GM12878 (cell line): Measurements from ENCODE around the gene PDGFB. TPM values are rescaled to one million over a fixed set of nuclear protein-coding genes. Genes with fewer than 3 reads are reported as not detected.

Source experiments
- ATAC-seq: fragments of 200-7000 bp; cut with Tn5 transposase; 3 replicates; pipeline ENCODE4 v1.9.1; 2020; ENCODE audit warnings: mild to moderate bottlenecking, moderate library complexity
- BruUV-seq: library from RNA; stranded (reverse); fragments of 400-500 nt; replicated peaks from 2 replicates; lab custom pipeline; 2021; lab: Mats Ljungman, UMichigan
- CTCF ChIA-PET: fragments of 300-600 bp; sonication (Branson Sonifier 250); formaldehyde crosslinking; extraction: SDS; loops from one replicate; lab custom pipeline; 2021; ENCODE audit warnings: inconsistent platforms; lab: Yijun Ruan, JAX
- POLR2A ChIA-PET: fragments of 350-600 bp; formaldehyde crosslinking; extraction: SDS; loops from one replicate; lab custom pipeline; 2021; ENCODE audit warnings: inconsistent platforms; lab: Charles Lee
- RAD21 ChIA-PET: fragments of 300-600 bp; sonication (Branson Sonifier 250); formaldehyde crosslinking; loops from one replicate; lab custom pipeline; 2023; ENCODE audit warnings: antibody characterized with exemption; ENCODE audit not compliant: unreplicated experiment; lab: Charles Lee
- SMC1A ChIA-PET: fragments of 300-600 bp; sonication (Branson Sonifier 250); formaldehyde crosslinking; loops from one replicate; lab custom pipeline; 2023; ENCODE audit not compliant: unreplicated experiment, uncharacterized antibody; lab: Charles Lee
- DNase-seq: peaks from one replicate; pipeline ENCODE4 v3.0.0-alpha.2; 2011; ENCODE audit warnings: low read depth, low spot score
- FAIRE-seq: peaks from 3 replicates; lab custom pipeline; 2011; peaks lifted over from hg19 to GRCh38; lab: Jason Lieb, UNC
- H2AFZ ChIP-seq: 2 replicates; pipeline ENCODE4 v1.6.0; 2011; ENCODE audit warnings: low read depth, low read length, control low read depth; ENCODE audit not compliant: control insufficient read depth
- H3K27ac ChIP-seq: 2 replicates; pipeline ENCODE4 v1.5.1; 2011; ENCODE audit warnings: control low read depth; ENCODE audit not compliant: control insufficient read depth, insufficient read depth
- H3K27me3 ChIP-seq, 2 experiments: replicated peaks in 1 of 2; 2 replicates each; pipeline versions ENCODE4 v1.6.0 to v1.6.1; 2011; ENCODE audit warnings: low read length in 1 of 2; ENCODE audit not compliant: control insufficient read depth in 2 of 2, insufficient read depth in 2 of 2
- H3K36me3 ChIP-seq, 2 experiments: 2 replicates each; pipeline ENCODE4 v1.5.1; 2011; ENCODE audit warnings: low read length in 1 of 2; ENCODE audit not compliant: control insufficient read depth in 2 of 2, insufficient read depth in 2 of 2
- H3K4me1 ChIP-seq: 2 replicates; pipeline ENCODE4 v1.6.1; 2011; ENCODE audit warnings: mild to moderate bottlenecking, low read length, moderate library complexity, mixed read lengths; ENCODE audit not compliant: control insufficient read depth, insufficient read depth
- H3K4me2 ChIP-seq: 2 replicates; pipeline ENCODE4 v1.6.0; 2011; ENCODE audit warnings: control low read depth; ENCODE audit not compliant: control insufficient read depth, insufficient read depth
- H3K4me3 ChIP-seq: fragments of 200-600 bp; sonication (generic); 2 replicates; pipeline ENCODE4 v1.5.1; 2016
- H3K79me2 ChIP-seq: 2 replicates; pipeline ENCODE4 v1.6.0; 2011; ENCODE audit warnings: low read length; ENCODE audit not compliant: control insufficient read depth, insufficient read depth
- H3K9ac ChIP-seq: 2 replicates; pipeline ENCODE4 v1.8.0; 2011; ENCODE audit warnings: low read length, control low read depth, mixed read lengths; ENCODE audit not compliant: control insufficient read depth, insufficient read depth
- H3K9me3 ChIP-seq: replicated peaks from 3 replicates; pipeline ENCODE4 v1.5.1; 2011; ENCODE audit warnings: mild to moderate bottlenecking, low read length; ENCODE audit not compliant: control insufficient read depth, insufficient read depth
- H4K20me1 ChIP-seq: 2 replicates; pipeline ENCODE4 v1.6.0; 2011; ENCODE audit not compliant: control insufficient read depth, insufficient read depth
- CBX5 ChIP-seq: sonication (generic); IDR thresholded peaks from 2 replicates; pipeline ENCODE4 v1.6.1; 2016; ENCODE audit warnings: low read depth, moderate library complexity, mild to moderate bottlenecking, inconsistent platforms
- E2F4 ChIP-seq: IDR thresholded peaks from 2 replicates; pipeline ENCODE4 v1.6.1; 2012; ENCODE audit warnings: low read depth, low read length, improper control_type of control experiment
- FOXM1 ChIP-seq: IDR thresholded peaks from 2 replicates; pipeline ENCODE4 v1.6.1; 2012; ENCODE audit warnings: low read depth, mild to moderate bottlenecking, inconsistent platforms, low read length, moderate library complexity
- IRF3 ChIP-seq: fragments of 450-650 bp; IDR thresholded peaks from 2 replicates; pipeline ENCODE4 v1.6.1; 2014; ENCODE audit warnings: mild to moderate bottlenecking
- LARP7 ChIP-seq: fragments of 450-650 bp; IDR thresholded peaks from 2 replicates; pipeline ENCODE4 v1.6.1; 2017; ENCODE audit warnings: mild to moderate bottlenecking
- RCOR1 ChIP-seq: conservative IDR thresholded peaks from 2 replicates; pipeline ENCODE4 v1.6.1; 2012; ENCODE audit warnings: low read depth, low read length, improper control_type of control experiment
- REST ChIP-seq: IDR thresholded peaks from 2 replicates; pipeline ENCODE4 v1.6.1; 2012; ENCODE audit warnings: mild to moderate bottlenecking, low read depth, low read length
- SIN3A ChIP-seq: IDR thresholded peaks from 2 replicates; pipeline ENCODE4 v1.6.1; 2012; ENCODE audit warnings: low read depth, low read length, improper control_type of control experiment
- SMAD1 ChIP-seq: fragments of 450-650 bp; IDR thresholded peaks from 2 replicates; pipeline ENCODE4 v1.6.1; 2018; ENCODE audit warnings: mild to moderate bottlenecking, low read depth; ENCODE audit not compliant: partially characterized antibody
- TCF12 ChIP-seq: IDR thresholded peaks from 2 replicates; pipeline ENCODE4 v1.6.1; 2011; ENCODE audit warnings: low read depth, mild to moderate bottlenecking, low read length
- TCF3 ChIP-seq: IDR thresholded peaks from 2 replicates; pipeline ENCODE4 v1.6.1; 2012; ENCODE audit warnings: low read depth, mild to moderate bottlenecking, low read length, borderline replicate concordance; ENCODE audit not compliant: insufficient read depth
- WGBS: methylation state at CpG from one replicate; pipeline ENCODE4 v1.1.6; 2016; ENCODE audit warnings: low lambda C conversion rate; ENCODE audit not compliant: insufficient replicate concordance, insufficient coverage; ENCODE audit errors: missing lambda C conversion rate; 5-methylcytosine and 5-hydroxymethylcytosine counted together
- in situ Hi-C: fragments of 300-500 bp; cut with MboI; formaldehyde crosslinking; loops from 9 replicates; pipeline ENCODE4 v1.14.3; 2018; ENCODE audit warnings: mixed read lengths
- intact Hi-C: fragments of 100-400 bp; cut with micrococcal nuclease; formaldehyde crosslinking; loops from one replicate; pipeline ENCODE4 v1.14.2; 2022; ENCODE audit not compliant: unreplicated experiment
- polyA plus RNA-seq, 11 experiments: library from polyadenylated mRNA; depleted of rRNA in 4 of 11; unstranded in 6 of 11; stranded (reverse) in 5 of 11; fragments of >200 nt; fragmentation: Nextera tagmentation in 4 of 11; fragmentation: Illumina TruSeq in 1 of 11; extraction: Ambion mirVana in 4 of 11; extraction: Trizol in 1 of 11; gene quantifications; 1 replicate in 1 of 11; 2 replicates in 10 of 11; pipeline versions ENCODE4 v1.2.1 to v1.2.3, GENCODE V29; 2011 to 2016; ENCODE audit warnings: inconsistent platforms in 2 of 11, missing spikeins in 2 of 11, low read depth in 1 of 11
- total RNA-seq, 4 experiments: library from RNA; depleted of rRNA in 3 of 4; stranded (reverse); fragments of >200 nt in 3 of 4; fragmentation: Illumina TruSeq in 1 of 4; extraction: Trizol in 1 of 4; gene quantifications; 2 replicates each; pipeline versions ENCODE4 v1.2.1 to v1.2.3, GENCODE V29; 2013 to 2021

The PDGFB gene
- total and polyA plus RNA-seq, 10 of the 15 experiments (the other 5 are each of a cell fraction or from before 2014, with no cell fraction given): 0.13 to 1.1 (median 0.56) TPM; not detected in 1

GRCh38 chr22:39264349-39265038 is 19.7 kb upstream of the PDGFB start:
- BruUV-seq: no TSS peak
- TF ChIP-seq CBX5 (no peak), FOXM1 (no peak), IRF3 (no peak), RCOR1 (no peak), REST (no peak), TCF12 (peak; percentile 78; the same call in 1 of the 2 replicates), LARP7 (no peak), E2F4 (no peak), SMAD1 (no peak), SIN3A (no peak), TCF3 (no peak)

More at GRCh38 chr22:39264349-39265038, 19.7 kb upstream of the PDGFB start:
- CTCF ChIA-PET: interaction anchor here (0.9 to 1.9 kb wide), 4 partner anchors 46 to 496 kb away, joined by 3 to 4 read pairs (median 4); no protein-coding TSS in a partner anchor
- intact Hi-C loops: no loop called here
- H3K4me3 ChIP-seq: no peak overlapping the region
- ATAC-seq: peak; percentile 46
- peak overlapping the region; percentile 96 for H3K27ac ChIP-seq
- peaks cover 3% of the 10 kb centered on the region; the same call in 2 of the 3 replicates for H3K9me3 ChIP-seq
- no peak overlapping the region for H3K4me2 ChIP-seq
- H3K36me3 ChIP-seq: no peaks in the 10 kb centered on the region
- DNase-seq: no peak
- 81% methylated on average over 13 of the region's 13 CpGs for WGBS
- peak overlapping the region; percentile 9; the same call in 1 of the 2 replicates for H3K9ac ChIP-seq
- in situ Hi-C loops: no loop called here
- H3K27me3 ChIP-seq: no peaks in the 10 kb centered on the region
- no peak overlapping the region for H2AFZ ChIP-seq
- H3K79me2 ChIP-seq: no peaks in the 10 kb centered on the region
- H4K20me1 ChIP-seq: no peaks in the 10 kb centered on the region
- POLR2A ChIA-PET: interaction anchor here (0.6 kb wide), 2 partner anchors 81 to 1122 kb away, joined by 3 to 5 read pairs; no protein-coding TSS in a partner anchor
- FAIRE-seq: no peak
- H3K4me1 ChIP-seq: peaks cover 37% of the 10 kb centered on the region
- SMC1A ChIA-PET: interaction anchor here (0.9 to 1.2 kb wide), 3 partner anchors 11 to 22 kb away, joined by 3 read pairs; no protein-coding TSS in a partner anchor
- RAD21 ChIA-PET: interaction anchor here (0.7 kb wide), 1 partner anchor 27 kb away, joined by 3 read pairs; no protein-coding TSS in a partner anchor
